Measurements from ENCODE around the gene TMEM94. TPM values are rescaled to one million over a fixed set of nuclear protein-coding genes. Genes with fewer than 3 reads are reported as not detected.

TMEM94 gene
- total and polyA plus RNA-seq, 2 of the 8 experiments (the other 6 are each of a cell fraction or from before 2014, with no cell fraction given): 54.8 to 69.9 TPM

GRCh38 chr17:75503976-75504346 is 47.5 kb downstream of the TMEM94 start (continued):
- TF ChIP-seq JUN (IDR thresholded peaks at IDR 0.05; ENCODE audit: low read depth, low read length): no peak

Data from H1 (cell line).